ENCODE measurements around the gene EMC8.

- TF ChIP-seq CTCF (IDR thresholded peaks at IDR 0.05) (no peak), ZFX (IDR thresholded peaks at IDR 0.05; ENCODE audit: borderline replicate concordance) (no peak)
These were observed 24.1 kb upstream of the EMC8 start for GRCh38 chr16:85823328-85823920.
